Ammon's horn (tissue), 1 donor: ENCODE measurements around the gene TUT4.
"Not testable (repeated sequence)": the region's sequence is repeated elsewhere in the genome, so short reads cannot be mapped to it uniquely, and the experiment has no call there.

Experiments
- DNase-seq: peaks from one replicate; pipeline ENCODE4 v3.0.0-alpha.2; 2016; ENCODE audit warnings: low spot score

Gene TUT4

GRCh38 chr1:52552505-52553361 lies at the start of gene TUT4:
Gene TUT4, minus strand, starts transcription at chr1:52553092. Its CDS starts 26,812 bp downstream, at chr1:52526280.
- peak; percentile 85 for DNase-seq

- DNase-seq, result peak; percentile 48
Measured at GRCh38 chr1:52601991-52602855, 49.3 kb upstream of the TUT4 start, which contains the start of gene GPX7. Gene GPX7, plus strand, starts transcription at chr1:52602371. Its CDS starts 39 bp downstream, at chr1:52602410.

- DNase-seq, result no peak
Measured at GRCh38 chr1:52601519-52601918, 48.6 kb upstream of the TUT4 start.

GRCh38 chr1:52600533-52601179 lies 47.8 kb upstream of the TUT4 start:
- DNase-seq, result no peak

- no peak for DNase-seq
Measured at GRCh38 chr1:52599236-52599635, 46.3 kb upstream of the TUT4 start.

GRCh38 chr1:52598729-52599128 lies 45.8 kb upstream of the TUT4 start:
- no peak for DNase-seq

- no peak for DNase-seq
Measured at GRCh38 chr1:52597912-52598311, 45.0 kb upstream of the TUT4 start.

GRCh38 chr1:52595061-52595460 lies 42.2 kb upstream of the TUT4 start:
- no peak for DNase-seq

- no peak for DNase-seq
Measured at GRCh38 chr1:52593495-52593894, 40.6 kb upstream of the TUT4 start.

GRCh38 chr1:52592637-52593323 lies 39.9 kb upstream of the TUT4 start:
- DNase-seq, result no peak

- DNase-seq, result no peak
Measured at GRCh38 chr1:52590266-52590665, 37.4 kb upstream of the TUT4 start.

- DNase-seq, result peak; percentile 39
Measured at GRCh38 chr1:52588535-52588934, 35.6 kb upstream of the TUT4 start.

GRCh38 chr1:52588027-52588426 lies 35.1 kb upstream of the TUT4 start:
- no peak for DNase-seq

- DNase-seq, result no peak
Measured at GRCh38 chr1:52585474-52585873, 32.6 kb upstream of the TUT4 start.

GRCh38 chr1:52582116-52582696 lies 29.3 kb upstream of the TUT4 start:
- DNase-seq, result no peak

GRCh38 chr1:52580283-52580682 lies 27.4 kb upstream of the TUT4 start:
- no peak for DNase-seq

- DNase-seq, result no peak
Measured at GRCh38 chr1:52579415-52579814, 26.5 kb upstream of the TUT4 start.

GRCh38 chr1:52578066-52578465 lies 25.2 kb upstream of the TUT4 start:
- not testable (repeated sequence) for DNase-seq

GRCh38 chr1:52576074-52576473 lies 23.2 kb upstream of the TUT4 start:
- no peak for DNase-seq

- DNase-seq, result no peak
Measured at GRCh38 chr1:52574594-52574993, 21.7 kb upstream of the TUT4 start.

- no peak for DNase-seq
Measured at GRCh38 chr1:52572387-52572786, 19.5 kb upstream of the TUT4 start.
